A673 (cell line): ENCODE measurements around the gene TNP2. TPM values are rescaled to one million over a fixed set of nuclear protein-coding genes. Genes with fewer than 3 reads are reported as not detected.

Source experiments
- BruUV-seq: library from RNA; stranded (reverse); fragments of 400-500 nt; replicated peaks from 2 replicates; lab custom pipeline; 2021; lab: Mats Ljungman, UMichigan
- CTCF ChIA-PET: fragments of 300-600 bp; sonication (Branson Sonifier 250); formaldehyde crosslinking; loops from one replicate; lab custom pipeline; 2022; ENCODE audit warnings: antibody characterized with exemption; lab: Charles Lee
- POLR2A ChIA-PET: fragments of 300-600 bp; sonication (Branson Sonifier 250); formaldehyde crosslinking; loops from one replicate; lab custom pipeline; 2022; ENCODE audit warnings: antibody characterized with exemption; ENCODE audit not compliant: low non-redundant PET; lab: Charles Lee
- DNase-seq: peaks from one replicate; pipeline ENCODE4 v3.0.0-alpha.2; 2015; ENCODE audit warnings: low spot score
- H3K27ac ChIP-seq: fragments of 200-600 bp; sonication (generic); 2 replicates; pipeline ENCODE4 v1.5.1; 2016; ENCODE audit warnings: mixed run types, low read depth, mild to moderate bottlenecking, mixed read lengths, antibody characterized with exemption, low read length; ENCODE audit not compliant: poor library complexity, severe bottlenecking
- H3K27me3 ChIP-seq: fragments of 200-600 bp; sonication (generic); replicated peaks from 2 replicates; pipeline ENCODE4 v1.6.1; 2017; ENCODE audit warnings: mixed run types, low read depth, mild to moderate bottlenecking, mixed read lengths, antibody characterized with exemption, low read length; ENCODE audit not compliant: insufficient read depth, poor library complexity
- H3K36me3 ChIP-seq: fragments of 200-600 bp; sonication (generic); 2 replicates; pipeline ENCODE4 v1.6.1; 2016; ENCODE audit warnings: mixed run types, mild to moderate bottlenecking, mixed read lengths, antibody characterized with exemption, low read length; ENCODE audit not compliant: insufficient read depth, poor library complexity, severe bottlenecking
- H3K4me1 ChIP-seq: fragments of 200-600 bp; sonication (generic); 2 replicates; pipeline ENCODE4 v1.6.1; 2017; ENCODE audit warnings: mixed run types, mild to moderate bottlenecking, mixed read lengths, antibody characterized with exemption, low read length; ENCODE audit not compliant: insufficient read depth, poor library complexity, severe bottlenecking
- H3K4me3 ChIP-seq: fragments of 200-600 bp; sonication (generic); 2 replicates; pipeline ENCODE4 v1.5.1; 2016; ENCODE audit warnings: low read depth, mixed run types, mild to moderate bottlenecking, mixed read lengths, low read length; ENCODE audit not compliant: poor library complexity, severe bottlenecking
- H3K9me3 ChIP-seq: fragments of 200-600 bp; sonication (generic); 2 replicates; pipeline ENCODE4 v1.6.1; 2016; ENCODE audit warnings: mixed run types, low read depth, mild to moderate bottlenecking, mixed read lengths, antibody characterized with exemption, low read length; ENCODE audit not compliant: poor library complexity, severe bottlenecking
- EZH2 ChIP-seq: fragments of 200-600 bp; sonication (generic); IDR thresholded peaks from 2 replicates; pipeline ENCODE4 v1.6.1; 2017; ENCODE audit warnings: borderline replicate concordance, low read depth, mild to moderate bottlenecking, mixed read lengths, antibody characterized with exemption, low read length; ENCODE audit not compliant: poor library complexity, severe bottlenecking
- intact Hi-C: fragments of 100-400 bp; cut with micrococcal nuclease; formaldehyde crosslinking; loops from one replicate; pipeline ENCODE4 v1.10.0; 2022; ENCODE audit not compliant: unreplicated experiment
- total RNA-seq: library from RNA; stranded (reverse); gene quantifications from 2 replicates; pipeline ENCODE4 v1.2.3, GENCODE V29; 2021
- TF ChIP-seq, protein P1 (sequence below): fragments of 300-800, 200-600 bp; sonication (generic); conservative IDR thresholded peaks from 2 replicates; pipeline ENCODE4 v1.5.1; 2017; ENCODE audit warnings: low read depth, mild to moderate bottlenecking, antibody characterized with exemption, low read length, moderate library complexity, mixed read lengths

Gene TNP2
- total RNA-seq, 1 experiment from 2014 or later, result not detected

DNA sequence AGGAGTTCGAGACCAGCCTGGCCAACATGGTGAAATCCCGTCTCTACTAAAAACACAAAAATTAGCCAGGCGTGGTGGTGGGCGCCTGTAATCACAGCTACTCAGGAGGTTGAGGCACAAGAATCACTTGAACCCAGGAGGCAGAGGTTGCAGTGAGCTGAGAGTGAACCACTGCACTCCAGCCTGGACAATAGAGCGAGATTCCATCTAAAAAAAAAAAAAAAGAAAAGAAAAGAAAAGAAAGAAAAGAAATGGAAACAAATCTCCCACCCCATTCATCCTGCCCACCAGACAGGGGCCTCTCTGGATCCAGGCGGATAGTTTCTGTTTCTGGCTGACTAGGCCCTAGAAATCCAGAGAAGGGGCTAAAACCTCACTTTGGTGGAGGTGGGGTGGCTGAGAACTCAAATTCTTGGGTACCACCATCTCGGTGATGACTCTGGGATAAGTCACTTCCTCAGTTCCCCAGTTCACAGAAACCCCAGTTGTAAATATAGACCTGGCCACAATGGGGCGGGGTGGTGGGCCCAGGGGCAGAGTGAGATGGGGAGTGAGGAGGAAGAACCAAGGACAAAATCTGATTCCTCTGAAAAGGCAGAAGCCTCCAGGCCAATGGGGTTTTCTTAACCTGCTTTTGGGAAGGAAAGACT is 35.3 kb downstream of the TNP2 start:
- no peak for DNase-seq
- ChIA-PET POLR2A (no interaction called here), CTCF (no interaction called here)

DNA sequence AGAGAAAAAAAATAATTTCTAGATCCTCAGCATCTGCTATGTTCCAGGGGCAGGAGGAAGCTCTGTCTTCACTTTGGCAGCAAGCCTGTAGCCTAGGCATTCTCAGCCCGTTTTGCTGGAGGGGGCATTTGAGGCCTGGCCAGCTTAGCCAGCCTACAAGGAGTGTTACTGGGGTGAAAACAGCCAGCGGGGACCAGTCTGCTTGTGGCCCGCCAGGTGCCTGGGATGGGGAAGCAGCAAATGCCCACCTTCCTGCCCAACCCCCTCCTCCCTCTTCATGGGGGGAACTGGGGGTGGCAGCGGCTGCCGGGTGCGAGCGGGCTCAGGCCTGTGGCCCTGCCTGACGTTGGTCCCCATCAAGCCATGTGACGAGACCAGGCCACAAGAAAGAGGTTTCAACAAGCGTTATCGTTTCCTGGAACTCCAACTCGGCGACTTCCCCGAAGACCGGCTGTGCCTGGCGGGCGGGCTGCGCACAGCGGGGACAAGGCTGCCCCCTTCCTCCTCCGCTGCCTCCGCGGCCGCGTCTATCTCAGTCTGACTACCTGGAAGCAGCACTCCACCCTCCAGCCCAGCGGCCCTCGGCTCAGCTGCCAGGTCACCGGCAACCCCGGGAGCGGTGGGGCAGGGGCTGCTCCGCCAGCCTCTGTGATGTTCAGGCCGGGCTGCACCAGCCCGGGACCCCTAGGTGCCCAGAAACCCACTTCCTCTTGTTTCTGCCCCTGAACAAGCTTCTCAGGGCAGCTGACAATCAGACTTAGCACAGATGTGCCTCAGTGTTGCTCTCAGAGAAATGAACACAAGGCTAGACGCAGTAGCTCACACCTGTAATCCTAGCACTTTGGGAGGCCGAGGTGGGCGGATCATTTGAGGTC is 36.0 kb downstream of the TNP2 start:
- no peak for DNase-seq
- BruUV-seq, result no TSS peak
- no peaks in the 10 kb centered on the region for H3K36me3 ChIP-seq
- ChIA-PET CTCF (no interaction called here), POLR2A (no interaction called here)
- no peaks in the 10 kb centered on the region for H3K27me3 ChIP-seq
- TF ChIP-seq EZH2, result no peak
- TF ChIP-seq, protein P1, sequence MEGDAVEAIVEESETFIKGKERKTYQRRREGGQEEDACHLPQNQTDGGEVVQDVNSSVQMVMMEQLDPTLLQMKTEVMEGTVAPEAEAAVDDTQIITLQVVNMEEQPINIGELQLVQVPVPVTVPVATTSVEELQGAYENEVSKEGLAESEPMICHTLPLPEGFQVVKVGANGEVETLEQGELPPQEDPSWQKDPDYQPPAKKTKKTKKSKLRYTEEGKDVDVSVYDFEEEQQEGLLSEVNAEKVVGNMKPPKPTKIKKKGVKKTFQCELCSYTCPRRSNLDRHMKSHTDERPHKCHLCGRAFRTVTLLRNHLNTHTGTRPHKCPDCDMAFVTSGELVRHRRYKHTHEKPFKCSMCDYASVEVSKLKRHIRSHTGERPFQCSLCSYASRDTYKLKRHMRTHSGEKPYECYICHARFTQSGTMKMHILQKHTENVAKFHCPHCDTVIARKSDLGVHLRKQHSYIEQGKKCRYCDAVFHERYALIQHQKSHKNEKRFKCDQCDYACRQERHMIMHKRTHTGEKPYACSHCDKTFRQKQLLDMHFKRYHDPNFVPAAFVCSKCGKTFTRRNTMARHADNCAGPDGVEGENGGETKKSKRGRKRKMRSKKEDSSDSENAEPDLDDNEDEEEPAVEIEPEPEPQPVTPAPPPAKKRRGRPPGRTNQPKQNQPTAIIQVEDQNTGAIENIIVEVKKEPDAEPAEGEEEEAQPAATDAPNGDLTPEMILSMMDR, result no peak
- no peaks in the 10 kb centered on the region for H3K4me1 ChIP-seq
- no peak overlapping the region for H3K4me3 ChIP-seq
- no peaks in the 10 kb centered on the region for H3K9me3 ChIP-seq
- intact Hi-C loops, result no loop called here
- no peak overlapping the region for H3K27ac ChIP-seq

More for the DNA sequence above, 35.3 kb downstream of the TNP2 start:
- Histone ChIP-seq H3K27ac (no peak overlapping the region), H3K27me3 (no peaks in the 10 kb centered on the region), H3K4me1 (no peaks in the 10 kb centered on the region), H3K9me3 (no peaks in the 10 kb centered on the region), H3K4me3 (no peak overlapping the region), H3K36me3 (no peaks in the 10 kb centered on the region)
- BruUV-seq, result no TSS peak
- no peak for TF ChIP-seq EZH2
- TF ChIP-seq, protein P1, result no peak
- intact Hi-C loops, result no loop called here

DNA sequence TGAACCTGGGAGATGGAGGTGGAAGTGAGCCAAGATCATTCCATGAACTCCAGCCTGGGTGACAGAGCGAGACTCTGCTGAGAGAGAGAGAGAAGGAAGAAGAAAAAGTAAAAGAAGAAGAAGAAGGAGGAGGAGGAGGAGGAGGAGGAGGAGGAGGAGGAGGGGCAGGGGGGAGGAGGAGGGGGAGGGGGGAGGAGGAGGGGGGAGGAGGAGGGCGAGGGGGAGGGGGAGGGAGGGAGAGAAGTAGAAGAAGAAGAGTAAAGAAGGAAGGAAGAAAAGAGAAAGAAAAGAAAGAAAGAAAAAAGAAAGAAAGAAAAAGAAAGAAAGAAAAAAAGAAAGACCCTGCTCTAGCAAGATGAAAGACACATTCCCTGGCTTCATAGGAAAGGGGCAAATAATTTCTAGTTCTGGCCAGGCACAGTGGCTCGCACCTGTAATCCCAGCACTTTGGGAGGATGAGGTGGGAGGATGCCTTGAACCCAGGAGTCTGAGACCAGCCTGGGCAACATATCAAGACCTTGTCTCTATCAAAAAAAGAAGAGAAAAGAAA is 36.7 kb downstream of the TNP2 start:
- CTCF ChIA-PET, result no interaction called here

More for the DNA sequence above, 36.7 kb downstream of the TNP2 start:
- no peaks in the 10 kb centered on the region for H3K27me3 ChIP-seq
- no peaks in the 10 kb centered on the region for H3K36me3 ChIP-seq
- TF ChIP-seq, protein P1, result no peak
- no peak for TF ChIP-seq EZH2
- H3K4me1 ChIP-seq, result no peaks in the 10 kb centered on the region
- no peak overlapping the region for H3K4me3 ChIP-seq
- no peaks in the 10 kb centered on the region for H3K9me3 ChIP-seq
- intact Hi-C loops, result no loop called here
- DNase-seq, result no peak
- BruUV-seq, result no TSS peak
- POLR2A ChIA-PET, result no interaction called here
- no peak overlapping the region for H3K27ac ChIP-seq
